Loucy (cell line): ENCODE data around the gene RMRP.

Source experiments
- EZH2phosphoT487 ChIP-seq: fragments of 200-600 bp; IDR thresholded peaks from 2 replicates; pipeline ENCODE4 v1.6.1; 2018; ENCODE audit warnings: antibody characterized with exemption, mild to moderate bottlenecking, moderate library complexity, borderline replicate concordance
- TF ChIP-seq, protein P1 (sequence below): fragments of 200-600 bp; sonication (generic); conservative IDR thresholded peaks from 2 replicates; pipeline ENCODE4 v1.5.1; 2014; ENCODE audit warnings: mild to moderate bottlenecking, antibody characterized with exemption, low read length

DNA sequence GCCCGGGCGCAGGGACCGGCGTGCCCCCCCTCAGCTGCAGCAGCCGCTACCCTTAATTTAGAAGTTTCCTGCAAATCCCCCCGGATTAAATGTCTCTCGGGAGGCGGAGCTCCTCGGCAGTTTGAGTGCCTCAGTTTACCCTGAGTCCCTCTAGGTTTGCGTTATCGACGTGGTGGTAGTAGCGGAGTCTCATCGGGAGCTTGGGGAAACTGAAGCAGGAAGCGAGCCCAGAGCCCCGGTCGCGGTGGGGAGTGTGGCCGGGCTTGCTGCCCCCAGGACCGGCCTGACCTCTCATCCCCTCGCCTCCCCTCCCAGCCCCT lies 32.4 kb upstream of the RMRP start:
- no peak for TF ChIP-seq EZH2phosphoT487
- TF ChIP-seq, protein P1, sequence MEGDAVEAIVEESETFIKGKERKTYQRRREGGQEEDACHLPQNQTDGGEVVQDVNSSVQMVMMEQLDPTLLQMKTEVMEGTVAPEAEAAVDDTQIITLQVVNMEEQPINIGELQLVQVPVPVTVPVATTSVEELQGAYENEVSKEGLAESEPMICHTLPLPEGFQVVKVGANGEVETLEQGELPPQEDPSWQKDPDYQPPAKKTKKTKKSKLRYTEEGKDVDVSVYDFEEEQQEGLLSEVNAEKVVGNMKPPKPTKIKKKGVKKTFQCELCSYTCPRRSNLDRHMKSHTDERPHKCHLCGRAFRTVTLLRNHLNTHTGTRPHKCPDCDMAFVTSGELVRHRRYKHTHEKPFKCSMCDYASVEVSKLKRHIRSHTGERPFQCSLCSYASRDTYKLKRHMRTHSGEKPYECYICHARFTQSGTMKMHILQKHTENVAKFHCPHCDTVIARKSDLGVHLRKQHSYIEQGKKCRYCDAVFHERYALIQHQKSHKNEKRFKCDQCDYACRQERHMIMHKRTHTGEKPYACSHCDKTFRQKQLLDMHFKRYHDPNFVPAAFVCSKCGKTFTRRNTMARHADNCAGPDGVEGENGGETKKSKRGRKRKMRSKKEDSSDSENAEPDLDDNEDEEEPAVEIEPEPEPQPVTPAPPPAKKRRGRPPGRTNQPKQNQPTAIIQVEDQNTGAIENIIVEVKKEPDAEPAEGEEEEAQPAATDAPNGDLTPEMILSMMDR = no peak
